HepG2 (cell line): Measurements from ENCODE around the gene COQ3. TPM values are rescaled to one million over a fixed set of nuclear protein-coding genes. Genes with fewer than 3 reads are reported as not detected.

Experiments used
- FOXK2 ChIP-seq: fragments of 450-650 bp; IDR thresholded peaks from 2 replicates; pipeline ENCODE4 v1.6.1; 2016
- POLR2G ChIP-seq: fragments of 200-400 bp; formaldehyde crosslinking; IDR thresholded peaks from 2 replicates; pipeline ENCODE4 v1.6.1; 2018; ENCODE audit warnings: mild to moderate bottlenecking, low read depth, low read length, moderate library complexity
- RARA ChIP-seq: IDR thresholded peaks from 2 replicates; pipeline ENCODE4 v1.6.1; 2016; ENCODE audit warnings: missing genetic modification reagents, missing compliant biosample characterization
- SPEN ChIP-seq: sonication (generic); formaldehyde crosslinking; IDR thresholded peaks from 2 replicates; pipeline ENCODE4 v1.5.1; 2020; ENCODE audit warnings: low read depth, mild to moderate bottlenecking, missing genetic modification reagents
- STAG1 ChIP-seq: sonication (generic); formaldehyde crosslinking; IDR thresholded peaks from 2 replicates; pipeline ENCODE4 v1.4.0; 2020; ENCODE audit warnings: missing genetic modification reagents
- TCF12 ChIP-seq, 2 experiments: fragments of 450-650 bp in 1 of 2; sonication (generic) in 1 of 2; formaldehyde crosslinking in 1 of 2; IDR thresholded peaks; 2 replicates each; pipeline versions ENCODE4 v1.6.1 to v1.8.0; 2017 to 2022; ENCODE audit warnings: antibody characterized with exemption in 1 of 2, mild to moderate bottlenecking in 1 of 2, missing genetic modification reagents in 1 of 2, moderate library complexity in 1 of 2
- TCF7L2 ChIP-seq: IDR thresholded peaks from 2 replicates; pipeline ENCODE4 v1.6.1; 2011; ENCODE audit warnings: mild to moderate bottlenecking, low read depth, low read length, moderate library complexity
- TMF1 ChIP-seq: sonication (generic); formaldehyde crosslinking; IDR thresholded peaks from 2 replicates; pipeline ENCODE4 v1.8.1; 2022; ENCODE audit warnings: low read depth, missing genetic modification reagents
- ZBTB3 ChIP-seq: sonication (generic); formaldehyde crosslinking; IDR thresholded peaks from 2 replicates; pipeline ENCODE4 v1.4.0; 2020; ENCODE audit warnings: low read depth, mild to moderate bottlenecking, moderate library complexity, missing genetic modification reagents, borderline replicate concordance
- ZNF10 ChIP-seq: sonication (generic); formaldehyde crosslinking; IDR thresholded peaks from 2 replicates; pipeline ENCODE4 v1.4.0; 2020; ENCODE audit warnings: mild to moderate bottlenecking, low read depth, missing genetic modification reagents, borderline replicate concordance
- ZNF20 ChIP-seq: sonication (generic); formaldehyde crosslinking; IDR thresholded peaks from 2 replicates; pipeline ENCODE4 v1.4.0; 2020; ENCODE audit warnings: mild to moderate bottlenecking, moderate library complexity, missing genetic modification reagents
- ZNF75D ChIP-seq: sonication (generic); formaldehyde crosslinking; IDR thresholded peaks from 2 replicates; pipeline ENCODE4 v1.8.1; 2023; ENCODE audit warnings: missing genetic modification reagents, mild to moderate bottlenecking, borderline replicate concordance
- polyA plus RNA-seq, 8 experiments: library from polyadenylated mRNA; depleted of rRNA in 3 of 8; stranded (reverse) in 7 of 8; unstranded in 1 of 8; fragments of >200 nt; fragmentation: Illumina TruSeq in 4 of 8; extraction: Trizol in 4 of 8; gene quantifications; 2 replicates each; pipeline versions ENCODE4 v1.2.1 to v1.2.3, GENCODE V29; 2011 to 2016; ENCODE audit warnings: low read depth in 4 of 8, missing spikeins in 1 of 8, mixed read lengths in 1 of 8; ENCODE audit not compliant: insufficient read depth in 1 of 8
- total RNA-seq, 5 experiments: library from RNA; depleted of rRNA; stranded (reverse); fragments of >200 nt; fragmentation: Illumina TruSeq; extraction: Trizol; gene quantifications; 2 replicates each; pipeline ENCODE4 v1.2.3, GENCODE V29; 2016; ENCODE audit warnings: low read depth in 1 of 5
- TF ChIP-seq, protein P1 (sequence below): sonication (generic); formaldehyde crosslinking; conservative IDR thresholded peaks from 2 replicates; pipeline ENCODE4 v1.4.0; 2020; ENCODE audit warnings: missing genetic modification reagents
- TF ChIP-seq, protein P2 (sequence below): IDR thresholded peaks from 2 replicates; pipeline ENCODE4 v1.6.1; 2016
- TF ChIP-seq, protein P3 (sequence below): IDR thresholded peaks from 2 replicates; pipeline ENCODE4 v1.6.1; 2012; ENCODE audit warnings: low read length, improper control_type of control experiment
- TF ChIP-seq, protein P4 (sequence below): sonication (generic); formaldehyde crosslinking; IDR thresholded peaks from 2 replicates; pipeline ENCODE4 v1.5.0; 2020; ENCODE audit warnings: missing genetic modification reagents
- TF ChIP-seq, protein P5 (sequence below): sonication (generic); formaldehyde crosslinking; IDR thresholded peaks from 2 replicates; pipeline ENCODE4 v1.8.0; 2022; ENCODE audit warnings: low read depth, missing genetic modification reagents

Gene COQ3
- total and polyA plus RNA-seq, 2 of the 13 experiments (the other 11 are each of a cell fraction or from before 2014, with no cell fraction given) = 5.3 to 20.5 TPM

DNA sequence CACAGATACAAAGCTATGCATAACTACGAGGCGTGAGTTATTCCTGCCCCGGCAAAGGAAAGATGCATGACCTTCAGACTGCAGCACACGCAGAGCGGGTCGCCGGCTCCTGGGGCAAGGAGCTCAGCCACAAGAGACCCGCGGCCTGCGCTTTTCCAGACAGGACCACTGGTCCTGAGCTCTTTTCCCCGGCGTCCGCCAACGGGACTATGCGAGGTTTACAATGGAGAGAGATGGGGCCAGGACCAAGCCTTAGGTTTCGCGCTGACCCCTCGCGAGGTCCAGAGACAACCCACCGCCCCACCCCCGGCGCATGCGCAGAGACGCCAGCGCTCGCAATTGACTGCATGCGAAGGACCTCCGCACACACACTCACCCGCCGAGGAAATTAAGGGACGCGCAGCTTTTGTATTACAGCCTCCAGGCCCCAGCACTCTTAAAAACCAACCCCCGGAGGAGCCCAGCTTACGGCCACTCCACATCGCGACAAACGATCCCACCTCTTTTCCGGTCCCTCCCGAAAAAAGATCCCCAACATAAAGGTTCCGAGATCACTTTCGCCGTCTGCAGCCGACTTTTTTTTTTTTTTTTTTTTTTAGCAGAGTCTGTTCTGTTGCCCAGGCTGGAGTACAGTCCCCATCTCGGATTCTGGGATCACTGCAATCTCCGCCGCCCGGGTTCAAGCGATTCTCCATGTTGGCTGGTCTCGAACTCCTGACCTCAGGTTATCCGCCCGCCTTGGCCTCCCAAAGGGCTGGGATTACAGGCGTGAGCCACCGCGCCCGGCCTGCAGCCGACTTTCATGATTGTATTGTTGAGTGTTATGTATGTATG, at the start of gene COQ3 (continued):
- TF ChIP-seq, protein P1, sequence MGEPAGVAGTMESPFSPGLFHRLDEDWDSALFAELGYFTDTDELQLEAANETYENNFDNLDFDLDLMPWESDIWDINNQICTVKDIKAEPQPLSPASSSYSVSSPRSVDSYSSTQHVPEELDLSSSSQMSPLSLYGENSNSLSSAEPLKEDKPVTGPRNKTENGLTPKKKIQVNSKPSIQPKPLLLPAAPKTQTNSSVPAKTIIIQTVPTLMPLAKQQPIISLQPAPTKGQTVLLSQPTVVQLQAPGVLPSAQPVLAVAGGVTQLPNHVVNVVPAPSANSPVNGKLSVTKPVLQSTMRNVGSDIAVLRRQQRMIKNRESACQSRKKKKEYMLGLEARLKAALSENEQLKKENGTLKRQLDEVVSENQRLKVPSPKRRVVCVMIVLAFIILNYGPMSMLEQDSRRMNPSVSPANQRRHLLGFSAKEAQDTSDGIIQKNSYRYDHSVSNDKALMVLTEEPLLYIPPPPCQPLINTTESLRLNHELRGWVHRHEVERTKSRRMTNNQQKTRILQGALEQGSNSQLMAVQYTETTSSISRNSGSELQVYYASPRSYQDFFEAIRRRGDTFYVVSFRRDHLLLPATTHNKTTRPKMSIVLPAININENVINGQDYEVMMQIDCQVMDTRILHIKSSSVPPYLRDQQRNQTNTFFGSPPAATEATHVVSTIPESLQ = no peak
- TF ChIP-seq ZNF10 (CRISPR knock-in tag) (no peak), ZBTB3 (CRISPR knock-in tag) (no peak), FOXK2 (no peak), STAG1 (CRISPR knock-in tag) (no peak), ZNF20 (no peak), TMF1 (CRISPR knock-in tag) (no peak), RARA (no peak; the same call in 1 of the 2 replicates), SPEN (CRISPR knock-in tag) (peak; percentile 65; the same call in 1 of the 2 replicates), TCF12 (IDR thresholded peaks at IDR 0.05) (no peak), TCF12 (CRISPR knock-in tag; IDR thresholded peaks at IDR 0.05) (no peak), TCF7L2 (no peak), POLR2G (peak; percentile 96), ZNF75D (CRISPR knock-in tag) (no peak)
- TF ChIP-seq, protein P2, sequence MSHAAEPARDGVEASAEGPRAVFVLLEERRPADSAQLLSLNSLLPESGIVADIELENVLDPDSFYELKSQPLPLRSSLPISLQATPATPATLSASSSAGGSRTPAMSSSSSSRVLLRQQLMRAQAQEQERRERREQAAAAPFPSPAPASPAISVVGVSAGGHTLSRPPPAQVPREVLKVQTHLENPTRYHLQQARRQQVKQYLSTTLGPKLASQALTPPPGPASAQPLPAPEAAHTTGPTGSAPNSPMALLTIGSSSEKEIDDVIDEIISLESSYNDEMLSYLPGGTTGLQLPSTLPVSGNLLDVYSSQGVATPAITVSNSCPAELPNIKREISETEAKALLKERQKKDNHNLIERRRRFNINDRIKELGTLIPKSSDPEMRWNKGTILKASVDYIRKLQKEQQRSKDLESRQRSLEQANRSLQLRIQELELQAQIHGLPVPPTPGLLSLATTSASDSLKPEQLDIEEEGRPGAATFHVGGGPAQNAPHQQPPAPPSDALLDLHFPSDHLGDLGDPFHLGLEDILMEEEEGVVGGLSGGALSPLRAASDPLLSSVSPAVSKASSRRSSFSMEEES (CRISPR knock-in tag) = no peak
- TF ChIP-seq, protein P3, sequence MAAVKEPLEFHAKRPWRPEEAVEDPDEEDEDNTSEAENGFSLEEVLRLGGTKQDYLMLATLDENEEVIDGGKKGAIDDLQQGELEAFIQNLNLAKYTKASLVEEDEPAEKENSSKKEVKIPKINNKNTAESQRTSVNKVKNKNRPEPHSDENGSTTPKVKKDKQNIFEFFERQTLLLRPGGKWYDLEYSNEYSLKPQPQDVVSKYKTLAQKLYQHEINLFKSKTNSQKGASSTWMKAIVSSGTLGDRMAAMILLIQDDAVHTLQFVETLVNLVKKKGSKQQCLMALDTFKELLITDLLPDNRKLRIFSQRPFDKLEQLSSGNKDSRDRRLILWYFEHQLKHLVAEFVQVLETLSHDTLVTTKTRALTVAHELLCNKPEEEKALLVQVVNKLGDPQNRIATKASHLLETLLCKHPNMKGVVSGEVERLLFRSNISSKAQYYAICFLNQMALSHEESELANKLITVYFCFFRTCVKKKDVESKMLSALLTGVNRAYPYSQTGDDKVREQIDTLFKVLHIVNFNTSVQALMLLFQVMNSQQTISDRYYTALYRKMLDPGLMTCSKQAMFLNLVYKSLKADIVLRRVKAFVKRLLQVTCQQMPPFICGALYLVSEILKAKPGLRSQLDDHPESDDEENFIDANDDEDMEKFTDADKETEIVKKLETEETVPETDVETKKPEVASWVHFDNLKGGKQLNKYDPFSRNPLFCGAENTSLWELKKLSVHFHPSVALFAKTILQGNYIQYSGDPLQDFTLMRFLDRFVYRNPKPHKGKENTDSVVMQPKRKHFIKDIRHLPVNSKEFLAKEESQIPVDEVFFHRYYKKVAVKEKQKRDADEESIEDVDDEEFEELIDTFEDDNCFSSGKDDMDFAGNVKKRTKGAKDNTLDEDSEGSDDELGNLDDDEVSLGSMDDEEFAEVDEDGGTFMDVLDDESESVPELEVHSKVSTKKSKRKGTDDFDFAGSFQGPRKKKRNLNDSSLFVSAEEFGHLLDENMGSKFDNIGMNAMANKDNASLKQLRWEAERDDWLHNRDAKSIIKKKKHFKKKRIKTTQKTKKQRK = no peak
- TF ChIP-seq, protein P4, sequence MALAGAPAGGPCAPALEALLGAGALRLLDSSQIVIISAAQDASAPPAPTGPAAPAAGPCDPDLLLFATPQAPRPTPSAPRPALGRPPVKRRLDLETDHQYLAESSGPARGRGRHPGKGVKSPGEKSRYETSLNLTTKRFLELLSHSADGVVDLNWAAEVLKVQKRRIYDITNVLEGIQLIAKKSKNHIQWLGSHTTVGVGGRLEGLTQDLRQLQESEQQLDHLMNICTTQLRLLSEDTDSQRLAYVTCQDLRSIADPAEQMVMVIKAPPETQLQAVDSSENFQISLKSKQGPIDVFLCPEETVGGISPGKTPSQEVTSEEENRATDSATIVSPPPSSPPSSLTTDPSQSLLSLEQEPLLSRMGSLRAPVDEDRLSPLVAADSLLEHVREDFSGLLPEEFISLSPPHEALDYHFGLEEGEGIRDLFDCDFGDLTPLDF (CRISPR knock-in tag) = 0 out of 2 replicates have a peak, but pooled peaks have one; percentile 37
- TF ChIP-seq, protein P5, sequence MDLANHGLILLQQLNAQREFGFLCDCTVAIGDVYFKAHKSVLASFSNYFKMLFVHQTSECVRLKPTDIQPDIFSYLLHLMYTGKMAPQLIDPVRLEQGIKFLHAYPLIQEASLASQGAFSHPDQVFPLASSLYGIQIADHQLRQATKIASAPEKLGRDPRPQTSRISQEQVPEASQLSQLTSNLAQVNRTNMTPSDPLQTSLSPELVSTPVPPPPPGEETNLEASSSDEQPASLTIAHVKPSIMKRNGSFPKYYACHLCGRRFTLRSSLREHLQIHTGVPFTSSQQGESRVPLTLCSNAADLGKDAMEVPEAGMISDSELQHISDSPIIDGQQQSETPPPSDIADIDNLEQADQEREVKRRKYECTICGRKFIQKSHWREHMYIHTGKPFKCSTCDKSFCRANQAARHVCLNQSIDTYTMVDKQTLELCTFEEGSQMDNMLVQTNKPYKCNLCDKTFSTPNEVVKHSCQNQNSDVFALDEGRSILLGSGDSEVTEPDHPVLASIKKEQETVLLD (CRISPR knock-in tag) = no peak
